CD4-positive, alpha-beta T cell treated with Interleukin-6 for 4 hours (primary cell): ENCODE results near the gene RPS6KA2.
A peak's percentile ranks its signal among the peaks of the same experiment; 100 is the strongest.

Source experiments
- DNase-seq: peaks from one replicate; pipeline ENCODE4 v3.0.0-alpha.2; 2020; ENCODE audit warnings: mixed read lengths

The RPS6KA2 gene

GRCh38 chr6:166567107-166567506 is 59.9 kb downstream of the RPS6KA2 start:
- DNase-seq: no peak

GRCh38 chr6:166566026-166567011 is 60.7 kb downstream of the RPS6KA2 start:
- no peak for DNase-seq

- no peak for DNase-seq
Observed at GRCh38 chr6:166565084-166565967, 61.7 kb downstream of the RPS6KA2 start.

GRCh38 chr6:166563805-166564204 is 63.2 kb downstream of the RPS6KA2 start:
- DNase-seq: no peak

- no peak for DNase-seq
Observed at GRCh38 chr6:166563200-166563599, 63.9 kb downstream of the RPS6KA2 start.

- DNase-seq: no peak
Observed at GRCh38 chr6:166562726-166563125, 64.3 kb downstream of the RPS6KA2 start.

- DNase-seq: no peak
Observed at GRCh38 chr6:166561771-166562359, 65.2 kb downstream of the RPS6KA2 start.

- no peak for DNase-seq
Observed at GRCh38 chr6:166560222-166560621, 66.8 kb downstream of the RPS6KA2 start.

- no peak for DNase-seq
Observed at GRCh38 chr6:166559662-166560061, 67.4 kb downstream of the RPS6KA2 start.

GRCh38 chr6:166559211-166559610 is 67.8 kb downstream of the RPS6KA2 start:
- DNase-seq: no peak

- no peak for DNase-seq
Observed at GRCh38 chr6:166558156-166559005, 68.7 kb downstream of the RPS6KA2 start.

- peak; percentile 26 for DNase-seq
Observed at GRCh38 chr6:166556863-166557322, 70.2 kb downstream of the RPS6KA2 start.

GRCh38 chr6:166556336-166556735 is 70.7 kb downstream of the RPS6KA2 start:
- no peak for DNase-seq

GRCh38 chr6:166555086-166555485 is 72.0 kb downstream of the RPS6KA2 start:
- DNase-seq: no peak

GRCh38 chr6:166554316-166554715 is 72.7 kb downstream of the RPS6KA2 start:
- no peak for DNase-seq

GRCh38 chr6:166553563-166554271 is 73.3 kb downstream of the RPS6KA2 start:
- DNase-seq: no peak

- DNase-seq: no peak
Observed at GRCh38 chr6:166552600-166552999, 74.5 kb downstream of the RPS6KA2 start.

GRCh38 chr6:166551754-166552495 is 75.1 kb downstream of the RPS6KA2 start:
- DNase-seq: no peak

GRCh38 chr6:166546653-166547052 is 80.4 kb downstream of the RPS6KA2 start:
- DNase-seq: no peak
